ENCODE results near the gene CDH13. TPM values are rescaled to one million over a fixed set of nuclear protein-coding genes. Genes with fewer than 3 reads are reported as not detected.

Gene CDH13
- total RNA-seq, 1 donor from 2014 or later = 166 TPM

GRCh38 chr16:83674931-83675535 is 1048.3 kb downstream of the CDH13 start:
- DNase-seq (no peak), ATAC-seq (ENCODE audit: poor library complexity) (no peak)
- intact Hi-C loops (cut with DNase I) = no loop called here

- intact Hi-C loops (cut with DNase I) = no loop called here
These were observed 1049.3 kb downstream of the CDH13 start for GRCh38 chr16:83676086-83676485.

GRCh38 chr16:83680980-83681379 is 1054.2 kb downstream of the CDH13 start:
- intact Hi-C loops (cut with DNase I) = no loop called here

More at GRCh38 chr16:83676086-83676485, 1049.3 kb downstream of the CDH13 start:
- DNase-seq = no peak
- ATAC-seq (ENCODE audit: poor library complexity) = no peak

GRCh38 chr16:83681381-83681956 is 1054.7 kb downstream of the CDH13 start:
- ATAC-seq (ENCODE audit: poor library complexity) (no peak), DNase-seq (no peak)
- intact Hi-C loops (cut with DNase I) = no loop called here

More at GRCh38 chr16:83680980-83681379, 1054.2 kb downstream of the CDH13 start:
- no peak for DNase-seq
- no peak for ATAC-seq (ENCODE audit: poor library complexity)

- intact Hi-C loops (cut with DNase I) = no loop called here
- DNase-seq = no peak
- no peak for ATAC-seq (ENCODE audit: poor library complexity)
These were observed 1055.5 kb downstream of the CDH13 start for GRCh38 chr16:83682116-83682867.

GRCh38 chr16:83682868-83683235 is 1056.1 kb downstream of the CDH13 start:
- intact Hi-C loops (cut with DNase I) = no loop called here
- DNase-seq = no peak
- no peak for ATAC-seq (ENCODE audit: poor library complexity)

- DNase-seq (no peak), ATAC-seq (ENCODE audit: poor library complexity) (no peak)
- intact Hi-C loops (cut with DNase I) = no loop called here
These were observed 1058.9 kb downstream of the CDH13 start for GRCh38 chr16:83685615-83686165.

- ATAC-seq (ENCODE audit: poor library complexity) (no peak), DNase-seq (no peak)
- intact Hi-C loops (cut with DNase I) = no loop called here
These were observed 1060.0 kb downstream of the CDH13 start for GRCh38 chr16:83686726-83687125.

GRCh38 chr16:83689385-83689831 is 1062.6 kb downstream of the CDH13 start:
- ATAC-seq (ENCODE audit: poor library complexity) (peak; percentile 79), DNase-seq (no peak)
- intact Hi-C loops (cut with DNase I) = no loop called here

GRCh38 chr16:83692224-83692623 is 1065.5 kb downstream of the CDH13 start:
- no peak for DNase-seq
- no peak for ATAC-seq (ENCODE audit: poor library complexity)
- intact Hi-C loops (cut with DNase I) = no loop called here

GRCh38 chr16:83698964-83699363 is 1072.2 kb downstream of the CDH13 start:
- intact Hi-C loops (cut with DNase I) = no loop called here
- ATAC-seq (ENCODE audit: poor library complexity) = no peak
- no peak for DNase-seq

- DNase-seq (no peak), ATAC-seq (ENCODE audit: poor library complexity) (no peak)
- intact Hi-C loops (cut with DNase I) = no loop called here
These were observed 1073.0 kb downstream of the CDH13 start for GRCh38 chr16:83699817-83700216.

GRCh38 chr16:83700918-83701317 is 1074.1 kb downstream of the CDH13 start:
- intact Hi-C loops (cut with DNase I) = no loop called here
- ATAC-seq (ENCODE audit: poor library complexity) = no peak
- DNase-seq = no peak

GRCh38 chr16:83701494-83701893 is 1074.7 kb downstream of the CDH13 start:
- DNase-seq (no peak), ATAC-seq (ENCODE audit: poor library complexity) (no peak)
- intact Hi-C loops (cut with DNase I) = no loop called here

GRCh38 chr16:83704656-83705055 is 1077.9 kb downstream of the CDH13 start:
- no peak for DNase-seq
- intact Hi-C loops (cut with DNase I) = no loop called here
- ATAC-seq (ENCODE audit: poor library complexity) = no peak

- intact Hi-C loops (cut with DNase I) = no loop called here
- DNase-seq (no peak), ATAC-seq (ENCODE audit: poor library complexity) (no peak)
These were observed 1079.1 kb downstream of the CDH13 start for GRCh38 chr16:83705856-83706255.

- no peak for ATAC-seq (ENCODE audit: poor library complexity)
- DNase-seq = no peak
- intact Hi-C loops (cut with DNase I) = no loop called here
These were observed 1079.6 kb downstream of the CDH13 start for GRCh38 chr16:83706394-83706793.

GRCh38 chr16:83711069-83711468 is 1084.3 kb downstream of the CDH13 start:
- no peak for ATAC-seq (ENCODE audit: poor library complexity)
- intact Hi-C loops (cut with DNase I) = no loop called here

GRCh38 chr16:83713597-83713996 is 1086.8 kb downstream of the CDH13 start:
- DNase-seq (no peak), ATAC-seq (ENCODE audit: poor library complexity) (no peak)
- intact Hi-C loops (cut with DNase I) = no loop called here

More at GRCh38 chr16:83711069-83711468, 1084.3 kb downstream of the CDH13 start:
- DNase-seq = no peak

- intact Hi-C loops (cut with DNase I) = no loop called here
- ATAC-seq (ENCODE audit: poor library complexity) (no peak), DNase-seq (no peak)
These were observed 1087.5 kb downstream of the CDH13 start for GRCh38 chr16:83714286-83714685.

All from Right ventricle myocardium superior (tissue), 1 donor.